ENCODE measurements around the gene LRCH1.
"Not testable (repeated sequence)": the region's sequence is repeated elsewhere in the genome, so short reads cannot be mapped to it uniquely, and the experiment has no call there.

The LRCH1 gene

DNA sequence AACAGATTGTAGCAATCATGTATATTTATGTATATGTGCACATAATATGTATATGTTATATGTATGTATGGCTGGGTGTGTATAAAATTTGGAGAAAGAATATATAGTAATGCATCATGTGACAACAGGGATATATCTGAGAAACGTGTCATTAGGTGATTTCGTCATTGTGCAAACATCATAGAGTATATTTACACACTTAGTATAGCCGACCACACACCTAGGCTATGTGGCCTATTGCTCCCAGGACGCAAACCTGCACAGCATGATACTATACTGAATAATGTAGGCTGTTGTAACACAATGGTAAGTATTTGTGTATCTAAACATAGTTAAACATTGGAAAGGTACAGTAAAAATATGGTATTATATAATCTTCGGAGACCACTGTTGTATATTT, 200.2 kb downstream of the LRCH1 start:
- DNase-seq (ENCODE audit: low spot score): no peak

DNA sequence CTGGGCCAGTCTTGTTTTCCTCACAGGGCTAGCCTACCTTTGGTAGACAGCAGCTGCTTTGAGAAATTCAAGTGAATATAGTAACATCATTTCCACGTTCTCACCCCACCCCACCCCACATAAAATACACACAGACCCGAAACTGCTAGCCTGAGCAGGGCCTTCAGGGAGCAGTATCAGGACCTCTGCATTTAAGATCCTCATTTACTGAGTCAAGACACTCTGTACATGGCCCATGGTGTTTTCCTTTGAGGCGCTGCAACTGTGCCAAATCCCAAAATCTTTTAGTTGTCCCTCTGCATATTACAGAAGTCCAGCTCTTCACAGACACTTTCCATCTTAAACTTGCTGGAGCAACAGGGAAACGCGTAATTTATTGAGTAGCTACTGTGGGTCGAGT, 200.9 kb downstream of the LRCH1 start:
- DNase-seq (ENCODE audit: low spot score): no peak

DNA sequence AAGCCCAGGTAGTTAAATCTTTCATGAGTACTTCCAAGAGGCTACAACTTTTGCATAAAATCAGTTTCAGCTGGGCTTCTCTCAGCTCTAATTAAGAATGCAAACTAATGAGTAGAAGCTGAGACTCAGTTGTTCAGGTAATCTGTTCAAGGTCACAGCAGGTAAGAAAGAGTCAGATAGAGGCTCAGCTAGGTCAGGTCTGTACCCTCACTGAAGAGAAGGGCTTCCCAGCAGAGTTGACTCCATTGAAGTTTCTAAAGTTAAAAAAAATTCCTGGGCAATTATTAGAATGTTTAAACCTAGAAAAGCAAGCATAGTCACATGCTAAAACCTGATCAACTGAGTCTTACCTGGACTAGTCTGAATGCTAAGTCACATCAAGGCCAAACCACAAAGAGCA, 201.8 kb downstream of the LRCH1 start:
- DNase-seq (ENCODE audit: low spot score): no peak

DNA sequence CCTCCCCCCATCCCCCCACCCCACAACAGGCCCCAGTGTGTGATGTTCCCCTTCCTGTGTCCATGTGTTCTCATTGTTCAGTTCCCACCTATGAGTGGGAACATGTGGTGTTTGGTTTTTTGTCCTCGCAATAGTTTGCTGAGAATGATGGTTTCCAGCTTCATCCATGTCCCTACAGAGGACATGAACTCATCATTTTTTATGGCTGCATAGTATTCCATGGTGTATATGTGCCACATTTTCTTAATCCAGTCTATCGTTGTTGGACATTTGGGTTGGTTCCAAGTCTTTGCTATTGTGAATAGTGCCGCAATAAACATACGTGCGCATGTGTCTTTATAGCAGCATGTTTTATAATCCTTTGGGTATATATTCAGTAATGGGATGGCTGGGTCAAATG, 202.5 kb downstream of the LRCH1 start:
- DNase-seq (ENCODE audit: low spot score): not testable (repeated sequence)

DNA sequence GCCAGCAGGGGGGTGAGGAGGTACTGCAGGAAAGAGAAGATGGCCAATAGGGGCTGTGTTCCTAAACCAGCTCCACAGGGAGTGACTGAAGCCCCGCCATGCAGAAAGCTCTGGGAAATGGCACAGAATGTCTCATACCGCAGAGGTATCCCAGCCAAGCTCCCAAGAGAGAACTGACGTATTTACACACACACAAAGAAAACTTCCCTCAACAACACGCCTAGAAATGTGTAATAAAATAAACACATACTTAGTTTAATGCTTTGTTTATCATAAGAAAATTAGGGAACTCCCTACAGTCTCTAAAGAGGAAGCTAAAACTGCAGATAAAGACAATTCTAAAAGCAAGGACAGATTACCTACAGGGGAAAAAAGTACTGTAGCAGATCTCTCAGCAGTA, 204.0 kb downstream of the LRCH1 start:
- no peak for DNase-seq (ENCODE audit: low spot score)

DNA sequence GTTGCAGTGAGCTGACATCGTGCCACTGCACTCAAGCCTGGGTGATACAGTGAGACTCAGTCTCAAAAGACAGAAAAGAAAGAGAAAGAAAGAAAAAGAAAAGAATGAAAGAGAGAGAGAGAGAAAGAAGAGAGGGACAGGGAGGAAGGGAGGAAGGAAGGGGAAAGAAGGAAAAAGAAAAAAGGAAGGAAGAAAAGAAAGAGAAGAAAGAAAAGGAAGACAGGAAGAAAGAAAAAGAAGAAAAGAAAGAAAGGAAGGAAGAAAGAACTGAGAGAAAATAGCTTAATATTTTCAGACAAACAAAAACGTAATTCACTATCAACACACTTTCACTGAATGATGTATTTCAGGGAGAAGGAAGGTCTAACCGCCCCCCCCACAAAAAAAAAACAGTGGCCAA, 204.7 kb downstream of the LRCH1 start:
- no peak for DNase-seq (ENCODE audit: low spot score)

DNA sequence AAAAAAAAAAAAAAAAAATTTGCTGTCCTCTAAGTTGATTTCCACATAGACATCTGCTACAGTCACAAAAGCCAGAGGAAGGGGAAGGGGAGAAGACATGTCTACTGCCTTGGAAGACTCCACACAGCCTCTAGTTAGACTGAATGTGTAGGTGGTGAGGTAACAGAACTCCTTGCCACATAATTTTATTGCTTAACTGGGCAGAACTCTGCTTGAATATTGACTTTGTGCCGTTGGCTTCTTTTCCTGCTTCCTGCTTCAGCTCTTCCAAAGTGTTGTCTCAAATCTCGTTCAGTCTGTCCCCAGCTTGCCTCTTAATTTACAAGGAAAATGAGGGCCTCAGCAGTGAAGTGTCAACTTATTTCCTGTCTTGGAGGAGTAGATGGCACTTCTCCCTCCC, 206.9 kb downstream of the LRCH1 start:
- no peak for DNase-seq (ENCODE audit: low spot score)

DNA sequence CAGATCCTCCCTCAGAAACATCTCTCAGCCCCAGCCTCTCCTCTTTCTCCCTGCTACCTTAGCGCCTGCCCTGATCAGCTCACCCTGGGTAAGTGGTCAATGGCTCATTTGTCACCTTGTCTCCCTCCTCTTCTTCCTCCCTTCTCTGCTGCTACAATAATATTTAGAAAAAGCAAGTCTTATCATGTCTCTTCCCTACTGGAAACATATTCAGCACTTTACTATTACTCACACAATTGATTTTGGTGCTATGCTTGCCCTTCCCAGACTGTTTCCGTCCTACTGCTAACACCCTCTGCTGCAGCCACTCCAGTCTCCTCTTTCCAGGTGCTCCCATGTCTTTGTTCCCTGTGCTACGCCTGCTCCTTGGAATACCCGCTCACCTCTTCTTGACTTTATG, 208.2 kb downstream of the LRCH1 start:
- no peak for DNase-seq (ENCODE audit: low spot score)

DNA sequence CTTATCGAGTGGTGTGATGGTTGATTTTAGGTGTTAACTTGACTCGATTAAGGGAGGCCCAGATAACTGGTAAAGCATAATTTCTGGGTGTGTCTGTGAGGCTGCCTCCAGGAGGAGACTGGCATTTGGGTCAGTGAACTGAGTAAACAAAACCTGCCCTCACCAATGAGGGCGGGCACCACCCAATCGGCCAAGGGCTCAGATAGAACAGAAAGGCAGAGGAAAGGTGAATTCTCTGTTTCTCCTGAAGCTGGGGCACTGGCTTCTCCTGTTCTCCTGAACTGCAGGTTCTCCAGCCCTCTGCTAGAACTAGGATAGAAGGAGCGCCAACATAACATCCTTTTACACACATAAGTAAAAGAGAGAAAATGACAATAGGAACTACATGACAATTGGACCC, 208.9 kb downstream of the LRCH1 start:
- DNase-seq (ENCODE audit: low spot score): no peak

DNA sequence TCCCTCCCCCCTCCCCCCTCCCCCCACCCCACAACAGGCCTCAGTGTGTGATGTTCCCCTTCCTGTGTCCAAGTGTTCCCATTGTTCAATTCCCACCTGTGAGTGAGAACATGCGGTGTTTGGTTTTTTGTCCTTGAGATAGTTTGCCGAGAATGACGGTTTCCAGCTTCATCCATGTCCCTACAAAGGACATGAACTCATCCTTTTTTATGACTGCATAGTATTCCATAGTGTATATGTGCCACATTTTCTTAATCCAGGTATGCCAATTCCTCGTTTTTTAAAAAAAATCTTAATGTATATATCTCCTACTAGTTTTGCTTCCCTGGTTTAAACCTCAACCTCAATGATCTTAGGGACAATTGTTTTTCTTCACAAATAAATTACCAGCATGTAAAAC, 217.0 kb downstream of the LRCH1 start:
- not testable (repeated sequence) for DNase-seq (ENCODE audit: low spot score)

DNA sequence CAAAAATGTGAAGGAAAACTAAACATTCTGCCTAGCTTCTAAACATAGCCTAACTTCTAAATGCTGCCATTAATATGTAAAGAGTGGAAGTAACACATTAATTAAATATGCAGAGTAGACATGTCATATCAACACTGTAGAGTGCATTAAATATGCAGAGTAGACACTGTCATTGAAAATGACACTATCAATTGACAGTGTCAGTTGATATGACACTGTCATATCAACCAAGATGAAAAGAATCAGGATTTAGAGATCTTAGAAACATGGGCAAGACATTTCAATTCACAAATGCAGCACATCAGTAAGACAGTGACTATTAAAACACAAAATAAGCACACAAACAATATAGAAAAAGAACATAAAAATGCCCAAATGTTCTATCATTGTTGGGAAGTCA, 218.7 kb downstream of the LRCH1 start:
- no peak for DNase-seq (ENCODE audit: low spot score)

DNA sequence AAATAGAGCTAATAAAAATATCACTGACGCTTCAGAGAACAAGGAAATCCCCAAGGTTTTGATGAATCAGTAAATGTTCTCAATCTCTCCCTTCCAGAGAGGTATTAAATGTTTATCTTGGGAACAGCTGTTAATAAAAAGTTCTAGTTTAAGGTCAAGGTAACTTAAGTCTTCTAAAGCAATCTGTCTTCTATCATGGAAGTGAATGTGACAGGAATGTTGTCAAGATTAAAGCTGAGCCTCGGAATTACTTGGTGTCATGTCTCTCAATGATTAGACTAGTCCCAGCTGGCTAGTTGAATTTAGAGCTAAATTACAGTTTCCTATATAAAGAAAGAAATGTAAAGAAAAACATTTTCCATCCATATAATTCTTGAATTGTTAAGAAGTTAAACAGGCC, 220.6 kb downstream of the LRCH1 start:
- DNase-seq (ENCODE audit: low spot score): no peak

DNA sequence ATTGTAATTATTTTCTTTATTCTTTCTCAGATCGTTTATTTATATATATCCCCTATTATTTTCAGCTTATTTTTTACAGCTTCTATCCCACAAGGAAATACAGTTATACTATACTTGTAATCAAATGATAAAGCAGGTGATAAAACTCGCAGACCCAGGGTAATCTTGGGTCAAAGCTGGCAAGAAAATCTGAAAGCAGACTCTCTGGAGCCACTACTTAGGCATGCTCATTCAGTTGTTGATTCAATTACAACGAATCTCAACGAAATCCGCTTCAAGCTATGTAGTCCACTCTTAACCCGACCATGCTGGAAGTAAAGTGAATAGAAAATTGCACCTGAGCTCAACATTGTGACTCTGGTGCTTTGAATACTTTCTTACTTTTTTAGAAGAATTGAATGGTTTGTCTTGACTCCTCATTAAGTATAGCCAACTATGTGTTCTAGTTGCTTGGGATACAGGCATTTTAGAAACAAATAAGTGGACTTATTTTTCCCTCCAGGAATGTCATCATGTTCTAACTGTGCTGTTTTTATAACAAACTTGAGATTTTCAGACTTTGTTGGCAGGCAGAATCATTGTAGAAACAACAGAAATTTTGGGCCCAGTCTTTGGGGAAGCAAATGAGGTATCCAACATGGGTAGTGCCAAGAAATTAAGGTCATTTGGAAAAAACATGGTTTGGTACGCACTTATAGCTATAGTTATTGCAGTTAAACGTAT, 222.6 kb downstream of the LRCH1 start:
- DNase-seq (ENCODE audit: low spot score): no peak

DNA sequence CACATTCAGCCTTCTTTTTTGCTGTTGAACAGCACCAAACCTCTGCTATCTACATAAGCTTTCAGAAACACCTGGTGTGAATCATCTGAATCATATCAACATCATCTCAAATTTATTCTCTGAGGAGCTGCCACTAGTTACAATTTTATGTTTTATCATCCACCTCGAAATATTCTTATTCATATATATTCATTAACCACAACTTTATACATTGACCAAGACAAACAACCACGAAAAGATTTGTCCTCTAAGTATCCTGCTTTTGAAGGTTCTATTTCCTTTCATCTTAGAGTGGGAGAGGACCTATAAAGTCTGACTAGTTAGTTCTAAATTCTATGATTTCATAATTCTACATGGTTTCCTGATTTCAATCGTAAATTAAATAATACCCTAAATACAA, 225.1 kb downstream of the LRCH1 start:
- DNase-seq (ENCODE audit: low spot score): no peak

DNA sequence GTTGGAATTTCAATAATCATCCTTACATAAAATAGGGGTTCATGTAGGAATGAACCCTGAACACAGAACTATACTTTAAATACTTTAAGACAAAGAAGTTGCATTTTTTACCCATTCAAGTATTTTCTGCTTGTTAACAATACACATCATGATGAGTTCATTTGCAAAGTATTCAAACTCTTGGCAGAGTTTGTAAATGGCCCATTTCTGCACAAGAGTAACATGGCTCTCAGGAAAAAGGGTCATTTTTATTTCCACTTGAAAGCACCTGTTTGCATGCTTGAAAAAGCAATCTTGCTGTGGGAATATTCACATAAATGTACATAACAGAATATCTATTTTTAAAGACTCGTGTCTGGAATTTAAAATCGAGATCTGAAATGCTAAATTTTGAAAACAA, 225.9 kb downstream of the LRCH1 start:
- no peak for DNase-seq (ENCODE audit: low spot score)

DNA sequence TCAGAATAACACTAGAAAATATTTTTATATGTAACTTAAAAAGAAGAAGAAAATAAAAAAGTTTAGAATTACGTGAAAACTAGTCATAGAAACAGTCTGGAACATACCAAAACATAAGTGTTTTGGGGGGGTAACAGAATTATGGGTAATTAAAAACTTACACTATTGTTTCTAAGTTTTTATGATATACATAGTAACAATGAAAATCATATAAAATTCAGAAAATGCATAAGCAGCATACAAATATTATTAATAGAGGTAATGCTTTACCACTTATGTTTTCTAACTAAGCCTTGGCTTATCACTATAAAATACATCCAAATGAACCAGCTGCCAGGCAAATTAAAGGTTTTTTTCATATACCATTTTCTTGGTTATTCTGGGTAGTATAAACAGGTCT, 229.1 kb downstream of the LRCH1 start:
- no peak for DNase-seq (ENCODE audit: low spot score)

DNA sequence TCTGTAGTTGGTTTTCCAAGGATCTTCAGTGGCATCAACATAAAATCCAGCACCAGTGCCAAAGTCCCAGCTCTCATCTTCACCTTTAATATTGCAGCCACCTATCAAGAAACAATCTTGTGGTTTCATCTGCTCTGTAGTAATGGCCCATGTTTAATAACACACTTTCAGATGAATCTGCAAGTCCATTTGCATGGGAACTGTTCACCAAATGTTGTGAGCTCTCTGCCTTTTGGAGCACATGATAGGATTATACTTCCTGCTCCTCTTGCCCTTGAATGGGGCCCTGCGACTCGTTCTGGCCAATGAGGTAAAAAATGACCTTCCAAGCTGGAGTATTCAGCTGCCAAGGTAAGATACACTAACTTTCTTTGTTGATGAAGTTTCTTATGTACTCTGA, 229.7 kb downstream of the LRCH1 start:
- DNase-seq (ENCODE audit: low spot score): no peak

DNA sequence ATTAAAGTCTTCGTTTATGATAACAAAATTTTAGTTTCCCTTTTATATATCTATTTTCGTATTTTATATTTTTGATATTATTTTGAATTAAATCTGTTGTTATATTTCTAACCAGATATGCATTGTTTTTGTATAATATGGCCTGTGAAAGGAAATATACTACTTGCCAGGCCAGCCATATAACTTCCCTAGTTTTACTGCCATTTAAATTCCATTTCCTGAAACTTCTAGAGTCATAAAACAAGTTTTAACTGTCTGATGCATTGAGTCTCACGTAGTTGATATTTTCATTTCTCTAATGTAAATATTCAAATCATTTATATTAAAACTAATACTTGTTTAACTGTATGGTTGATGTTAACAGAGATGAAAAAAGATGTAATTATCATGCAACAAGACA, 230.5 kb downstream of the LRCH1 start:
- DNase-seq (ENCODE audit: low spot score): no peak

DNA sequence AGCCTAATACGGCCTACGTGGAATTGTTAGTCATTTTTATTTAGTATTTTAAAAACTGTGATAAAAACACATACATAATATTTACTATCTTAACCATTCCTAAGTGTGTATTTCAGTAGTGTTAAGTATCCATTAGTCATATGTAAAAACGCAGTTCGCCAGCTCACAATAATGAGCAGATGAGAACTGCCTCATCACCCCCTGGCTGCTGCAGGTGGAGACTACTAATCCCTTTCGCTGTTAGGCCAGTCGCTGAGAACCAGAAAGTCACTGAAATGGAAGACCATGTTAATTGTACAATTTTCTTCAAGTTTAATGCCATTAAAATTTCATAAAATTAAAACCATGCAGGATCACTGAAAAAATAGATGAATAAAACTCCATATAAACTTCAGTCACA, 242.4 kb downstream of the LRCH1 start:
- DNase-seq (ENCODE audit: low spot score): no peak

DNA sequence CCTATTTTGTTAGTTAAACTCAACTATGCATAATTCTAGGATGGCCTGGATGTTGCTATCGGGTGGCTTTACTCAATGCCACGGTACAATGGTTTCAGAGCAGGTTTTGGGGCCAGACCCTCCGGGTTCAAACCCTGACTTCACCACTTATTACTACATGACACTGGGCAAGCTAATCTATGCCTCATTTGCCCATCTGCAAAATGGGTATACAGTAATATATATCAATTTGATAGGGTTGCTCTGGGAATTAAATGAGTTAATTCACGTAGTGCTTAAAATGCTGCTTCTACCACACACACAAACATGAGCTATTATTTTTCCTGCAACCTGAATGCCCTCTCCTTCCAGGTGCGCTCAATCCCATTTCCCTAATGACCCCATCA, 243.2 kb downstream of the LRCH1 start:
- no peak for DNase-seq (ENCODE audit: low spot score)

DNA sequence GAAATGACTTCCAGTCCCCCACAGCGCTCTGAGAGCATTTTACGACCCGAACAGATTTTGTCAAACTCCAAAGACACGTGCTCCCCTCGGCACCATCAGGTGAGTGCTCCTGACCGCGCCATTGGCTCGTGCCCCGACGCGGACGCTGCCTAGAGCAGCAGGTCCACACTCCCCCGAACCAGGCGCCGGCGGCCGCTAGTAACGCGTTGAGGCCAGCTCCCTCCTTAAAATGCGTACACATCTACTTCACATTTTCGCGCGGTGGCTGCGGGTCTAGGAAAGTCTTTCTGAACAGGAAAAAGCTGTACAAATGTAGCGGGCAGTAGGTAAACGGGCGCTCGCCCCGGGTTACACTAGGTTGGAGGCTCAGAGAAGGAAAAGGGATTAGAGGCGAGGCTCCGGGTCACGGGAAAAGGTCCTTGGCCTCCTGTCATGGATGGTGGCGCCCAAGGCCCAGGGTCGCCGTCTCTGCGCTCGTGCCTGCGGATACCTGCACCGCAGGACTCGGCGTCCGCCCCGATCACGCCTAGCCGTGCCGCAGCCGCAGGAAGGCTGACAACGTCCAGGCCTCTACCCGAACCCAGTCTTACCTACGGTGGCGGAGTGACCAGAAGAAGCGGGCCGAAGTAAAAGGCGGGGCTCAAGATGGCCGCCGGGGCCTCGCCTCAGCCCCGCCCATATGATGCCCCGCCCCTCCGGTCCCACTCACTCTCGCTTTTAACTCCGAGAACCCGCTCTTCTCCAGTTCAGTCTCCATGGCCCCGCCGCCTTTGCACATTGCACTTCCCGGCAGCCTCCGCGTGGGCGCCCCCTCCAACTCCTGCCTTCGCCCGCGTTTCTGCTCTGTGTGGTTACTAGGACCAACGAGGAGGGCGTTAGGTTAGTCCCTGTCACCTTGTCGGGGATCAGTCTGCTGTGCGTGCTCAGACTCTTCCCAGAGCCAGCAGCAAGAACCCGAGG, 243.8 kb downstream of the LRCH1 start, which contains the start of gene ESD:
Gene ESD (minus strand): TSS at position 647 of the 960 bp plus-strand sequence. CDS start 5,748 bp downstream, outside the sequence.
- peak; percentile 95 for DNase-seq (ENCODE audit: low spot score)

DNA sequence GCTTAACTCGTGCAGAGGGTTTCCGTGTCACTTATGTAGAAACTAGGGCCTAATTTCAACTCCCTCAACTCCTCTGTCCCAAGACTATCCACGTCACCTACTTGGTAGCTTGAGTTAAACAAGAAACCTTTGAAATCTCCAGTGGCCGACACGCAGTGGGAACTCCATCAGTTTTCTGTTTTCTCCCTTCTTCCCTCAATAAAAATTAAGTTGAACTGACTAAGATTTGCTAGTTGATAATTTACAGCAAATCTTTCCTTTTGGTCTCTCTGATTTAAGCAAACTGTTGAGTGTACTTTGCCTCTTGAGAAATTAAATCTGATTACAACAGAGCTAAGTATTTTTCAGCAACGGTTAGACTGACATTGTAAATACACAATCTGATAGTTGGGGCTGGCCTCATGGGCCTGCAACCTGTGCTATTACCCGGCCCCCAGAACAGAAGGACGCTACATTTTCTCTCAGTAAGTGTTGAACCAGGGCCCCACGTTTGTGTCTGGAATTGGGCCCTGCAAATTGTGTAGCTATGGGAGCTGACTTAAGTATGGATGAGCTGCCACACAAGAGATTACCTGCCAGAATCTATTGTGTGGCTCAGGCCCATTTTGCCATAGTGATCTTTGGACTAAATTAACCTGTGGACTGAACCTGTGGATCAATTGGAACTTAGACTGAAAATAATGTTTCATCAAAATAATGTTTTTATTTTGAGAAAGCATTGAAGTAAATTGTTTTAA, 244.7 kb downstream of the LRCH1 start:
- DNase-seq (ENCODE audit: low spot score): peak; percentile 4

DNA sequence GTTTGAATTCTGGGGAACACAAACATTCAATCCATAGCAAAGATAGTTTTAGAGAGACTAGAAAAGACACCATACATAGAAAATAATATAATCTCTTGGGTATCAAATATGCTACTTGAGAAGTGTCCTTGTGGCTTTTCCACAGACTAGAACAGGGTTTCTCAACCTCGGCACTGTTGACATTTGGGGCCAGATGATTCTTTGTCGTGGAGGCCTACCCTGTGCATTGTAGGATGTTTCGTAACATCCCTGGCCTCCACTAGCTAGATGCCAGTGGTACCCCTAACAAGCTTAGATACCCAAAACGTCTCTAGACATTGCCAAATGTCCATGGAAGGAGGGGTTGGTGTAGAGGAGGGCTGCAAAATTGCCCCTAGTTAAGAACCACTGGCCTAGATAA, 246.2 kb downstream of the LRCH1 start:
- DNase-seq (ENCODE audit: low spot score): no peak

Measured in SW480 (cell line).